NOMO-1 (cell line): Measurements from ENCODE around the gene C1QL3.

Experiments used
- DNase-seq, 2 experiments: peaks; one replicate each; lab custom pipeline; 2025; ENCODE audit not compliant: unreplicated experiment in 2 of 2; lab: John Stamatoyannopoulos, UW

C1QL3 gene

DNA sequence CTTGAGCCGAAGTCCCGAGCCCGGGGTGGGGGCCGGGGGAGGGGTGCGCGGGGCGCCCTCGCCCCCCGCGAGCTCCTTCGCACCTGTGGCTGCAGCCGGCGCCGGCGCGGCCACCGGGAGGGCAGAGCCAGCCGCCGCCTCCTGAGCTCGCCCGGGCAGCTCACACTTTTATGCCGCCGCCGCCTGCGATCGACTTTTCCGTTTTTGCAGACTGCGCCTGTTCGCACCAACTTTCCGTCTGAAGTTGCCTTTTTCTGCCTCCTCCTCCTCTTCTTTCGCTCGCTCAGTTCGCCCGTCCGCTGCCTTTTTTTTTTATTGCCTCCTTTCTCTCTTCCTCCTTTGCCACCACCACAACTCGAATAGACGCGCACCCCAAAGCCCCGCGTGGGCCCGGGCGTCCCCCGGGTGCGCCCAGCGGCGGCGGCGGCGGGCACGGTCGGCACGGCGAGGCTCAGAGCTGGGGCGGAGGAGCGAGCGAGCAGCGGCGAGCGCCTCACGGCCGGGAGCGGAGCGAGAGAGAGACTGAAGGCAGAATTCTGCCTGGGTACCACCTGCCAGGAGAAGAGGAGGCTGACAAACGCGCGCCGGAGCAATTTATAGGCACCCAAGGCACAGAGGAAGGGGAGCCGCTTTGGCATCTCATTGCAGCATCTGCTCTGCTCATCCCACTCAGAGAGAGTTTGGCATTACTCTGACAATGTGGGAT lies at the start of gene C1QL3:
Gene C1QL3 (minus strand): TSS at position 569 of the 706 bp plus-strand sequence. CDS start 814 bp downstream, outside the sequence.
- peak; percentile 8 to 34 for DNase-seq

DNA sequence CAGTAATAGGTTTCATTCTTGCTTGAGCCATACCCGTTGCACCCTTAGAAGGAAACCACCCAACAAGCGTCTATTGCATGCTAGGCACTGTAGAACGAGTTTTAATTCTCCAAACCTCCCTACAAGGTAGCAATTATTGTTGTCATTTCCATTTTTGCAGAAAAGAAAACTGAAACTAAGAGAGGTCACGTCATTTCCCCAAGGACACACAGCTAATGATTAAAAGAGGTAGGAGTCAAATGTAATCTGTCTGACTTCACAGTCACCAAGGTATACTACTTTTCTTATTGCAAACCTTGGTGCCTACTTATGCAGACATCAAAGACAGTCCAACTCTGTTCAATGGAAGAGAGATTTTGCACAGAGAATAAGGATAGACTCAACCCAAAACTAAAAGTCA lies 49.1 kb upstream of the C1QL3 start:
- no peak for DNase-seq

DNA sequence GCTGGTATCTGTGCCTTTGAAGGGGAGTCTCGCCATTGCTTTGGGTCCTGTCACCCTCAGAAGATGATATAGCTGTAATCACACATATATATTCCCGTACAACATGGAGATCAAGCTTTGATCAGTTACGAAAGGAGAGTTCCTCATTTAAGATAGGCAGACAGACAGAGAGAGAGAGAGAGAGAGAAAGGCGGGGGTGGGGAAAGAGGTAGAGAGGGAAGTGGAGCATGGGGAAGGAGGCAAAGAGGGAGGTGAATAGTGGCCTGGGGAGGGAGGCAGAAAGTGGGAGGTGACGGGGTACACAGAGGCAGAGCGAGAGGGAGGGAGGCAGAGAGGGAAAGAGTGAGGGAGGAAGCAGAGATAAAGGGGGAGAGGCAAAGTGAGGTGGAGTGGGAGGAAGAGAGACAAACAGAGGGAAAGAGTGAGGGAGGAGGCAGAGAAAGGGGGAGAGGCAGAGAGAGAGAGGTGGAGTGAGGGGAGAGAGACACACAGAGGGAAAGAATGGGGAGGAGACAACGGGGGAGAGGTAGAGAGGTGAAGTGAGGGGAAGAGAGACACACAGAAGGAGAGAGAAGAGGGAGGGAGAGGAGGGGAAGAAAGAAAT lies 44.6 kb upstream of the C1QL3 start:
- DNase-seq = peak; percentile 51 to 61

DNA sequence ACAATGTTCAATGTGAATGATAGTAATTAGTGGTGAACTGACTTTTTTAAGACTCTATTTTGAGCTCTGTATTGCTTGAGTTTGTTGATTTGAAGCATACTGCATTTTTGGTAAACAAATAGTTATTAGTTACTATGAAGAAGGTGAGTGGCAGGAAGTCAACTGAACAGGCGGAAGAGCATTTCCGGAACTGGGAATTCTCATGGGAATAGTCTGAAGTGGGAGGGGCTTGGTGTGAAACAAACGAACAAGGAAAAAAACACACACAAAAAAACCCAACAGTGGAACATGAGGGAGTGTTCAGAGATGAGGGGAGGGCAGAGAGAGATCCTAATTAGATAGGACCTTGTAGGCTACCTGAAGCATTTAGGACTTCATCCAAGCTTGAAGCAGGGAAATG lies 43.9 kb upstream of the C1QL3 start:
- DNase-seq = no peak

DNA sequence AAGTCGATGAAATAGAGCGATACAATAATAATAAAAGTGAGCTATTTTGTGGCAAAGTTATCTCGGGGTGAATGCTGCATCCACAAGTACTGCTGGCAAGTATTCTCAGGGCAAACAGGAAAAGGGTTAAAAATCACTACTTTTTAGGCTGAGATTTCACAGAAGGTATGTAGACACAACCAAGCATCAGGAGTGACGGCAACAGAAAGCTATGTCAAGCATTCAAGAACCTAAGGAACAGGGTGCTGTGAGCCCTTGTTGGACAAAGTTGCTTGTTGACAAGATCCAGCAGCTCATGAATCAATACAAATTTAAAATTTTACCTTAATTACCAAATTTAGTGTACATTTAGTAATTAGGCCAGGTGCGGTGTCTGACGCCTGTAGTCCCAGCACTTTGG lies 41.2 kb upstream of the C1QL3 start:
- no peak for DNase-seq

DNA sequence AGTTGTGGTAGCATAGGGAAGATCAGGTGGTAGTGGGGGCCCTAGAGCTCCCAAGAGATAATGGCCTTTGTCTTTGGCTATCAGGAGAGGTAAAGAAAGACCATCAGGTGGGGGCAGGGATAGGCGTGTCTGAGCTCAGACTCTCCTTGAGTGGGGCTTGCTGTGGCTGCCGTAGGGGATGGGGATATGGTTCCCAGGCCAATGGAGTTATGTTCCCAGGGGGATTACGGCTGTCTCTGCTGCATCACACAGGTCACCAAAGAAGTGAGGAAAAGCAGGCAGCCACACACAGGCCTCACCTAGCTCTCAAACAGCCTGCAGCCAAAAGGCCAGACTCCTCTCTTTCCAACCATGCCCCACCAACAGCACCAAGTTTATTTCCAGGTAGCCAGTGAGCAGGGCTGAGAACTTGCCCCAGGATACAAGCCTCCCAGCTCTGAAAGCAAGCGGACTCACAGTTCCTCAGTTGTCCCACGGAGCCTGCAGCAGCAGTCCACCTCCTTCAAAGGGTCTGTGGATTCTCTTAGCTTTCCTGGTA lies 37.6 kb upstream of the C1QL3 start:
- DNase-seq = no peak

DNA sequence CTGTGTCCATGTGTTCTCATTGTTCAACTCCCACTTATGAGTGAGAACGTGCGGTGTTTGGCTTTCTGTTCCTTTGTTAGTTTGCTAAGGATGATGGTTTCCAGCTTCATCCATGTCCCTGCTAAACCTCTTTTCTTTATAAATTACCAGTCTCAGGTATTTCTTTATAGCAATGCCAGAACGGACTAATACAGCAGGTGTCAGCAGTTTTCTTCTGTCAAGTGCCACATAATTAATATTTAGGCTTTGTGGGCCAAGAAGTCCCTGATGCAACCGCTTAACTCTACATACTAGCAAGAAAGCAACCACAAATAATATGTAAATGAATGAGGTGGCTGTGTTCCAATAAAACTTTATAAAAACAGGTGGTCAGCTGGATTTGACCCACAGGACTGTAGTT lies 26.3 kb upstream of the C1QL3 start:
- no peak for DNase-seq

DNA sequence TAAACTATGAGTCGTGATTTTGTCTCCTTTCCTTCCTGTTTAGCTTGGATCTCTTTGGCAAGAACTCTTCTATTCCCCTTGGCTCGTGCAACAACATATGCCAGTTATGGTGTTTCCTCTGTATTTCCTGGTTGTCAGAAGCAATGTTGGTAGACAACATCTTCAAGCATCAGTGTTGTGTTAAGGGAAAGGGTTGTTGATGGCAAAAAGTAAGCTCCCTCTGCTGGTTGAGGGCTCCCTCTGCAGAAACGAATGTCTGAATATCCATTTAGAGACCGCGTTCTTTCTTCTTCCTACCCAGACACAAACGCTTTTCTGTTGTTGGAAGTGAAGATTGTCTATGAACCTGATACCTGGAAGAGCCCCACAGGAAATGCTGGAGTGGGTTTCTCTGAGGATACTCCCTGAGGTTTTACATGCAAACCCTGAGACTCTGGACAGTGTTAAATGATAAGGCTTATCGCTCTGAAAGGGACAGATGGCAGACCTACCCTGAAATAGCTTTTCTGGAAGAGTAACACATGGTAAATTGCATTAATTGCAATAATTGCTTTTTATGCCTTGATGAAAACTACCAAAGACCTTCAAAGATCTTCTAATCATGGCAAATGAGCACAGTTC lies 23.5 kb upstream of the C1QL3 start:
- DNase-seq = no peak

DNA sequence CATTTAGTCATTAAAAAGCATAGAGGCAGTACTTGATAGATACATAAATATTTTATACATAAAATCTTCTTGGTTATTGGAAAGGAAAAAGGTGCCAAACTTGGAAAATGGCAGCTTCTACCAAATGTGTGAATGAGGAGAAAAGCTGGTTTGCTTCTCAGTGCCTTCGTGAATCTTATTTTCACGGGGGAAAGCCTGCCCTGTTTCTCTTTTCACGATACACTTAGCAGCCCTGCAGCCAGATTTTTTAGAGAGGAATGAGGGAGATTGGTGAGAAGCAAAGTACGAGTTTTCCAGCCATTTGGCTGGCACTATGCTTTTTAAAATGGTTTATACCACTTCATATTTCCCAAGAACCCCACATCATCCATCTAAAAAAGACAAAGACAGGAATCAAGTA lies 22.9 kb upstream of the C1QL3 start:
- DNase-seq = no peak

DNA sequence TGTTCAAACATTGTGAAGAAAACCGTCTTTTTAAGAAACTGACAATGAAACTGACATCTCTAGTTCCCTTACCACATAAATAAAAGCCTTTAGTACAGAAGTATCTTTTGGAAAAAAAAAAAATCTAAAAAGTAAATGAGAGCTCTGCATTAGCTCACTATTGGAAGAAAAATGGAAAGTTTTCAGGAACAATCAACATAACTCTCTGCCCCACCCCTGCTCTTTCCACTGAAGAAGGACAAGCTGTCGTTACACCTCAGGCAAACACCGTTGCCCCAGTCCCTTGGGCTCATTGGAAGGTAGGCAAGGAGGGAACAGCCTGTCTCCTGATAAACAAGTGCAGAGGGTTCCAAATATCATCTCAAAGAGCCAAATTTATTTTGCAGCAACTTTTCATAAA lies 22.4 kb upstream of the C1QL3 start:
- no peak for DNase-seq

DNA sequence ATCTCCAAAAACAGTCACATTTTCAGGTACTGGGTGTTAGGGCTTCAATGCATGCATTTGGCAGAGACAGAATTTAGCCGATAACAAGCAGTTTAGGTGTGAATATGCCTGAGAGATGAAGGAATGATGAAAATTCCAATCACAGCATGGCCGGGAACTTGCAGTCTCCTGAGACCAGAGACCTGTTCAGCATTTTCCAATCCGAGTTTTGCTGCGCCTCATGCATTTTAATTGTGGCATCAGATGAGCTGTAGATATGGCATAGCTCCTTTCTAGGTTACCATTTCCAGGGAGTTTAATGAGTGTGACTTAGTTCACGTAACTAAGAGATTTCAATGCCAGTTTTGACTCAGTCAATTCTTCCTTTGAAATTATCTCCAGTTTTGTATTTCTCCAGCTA lies 14.5 kb upstream of the C1QL3 start:
- DNase-seq = no peak

DNA sequence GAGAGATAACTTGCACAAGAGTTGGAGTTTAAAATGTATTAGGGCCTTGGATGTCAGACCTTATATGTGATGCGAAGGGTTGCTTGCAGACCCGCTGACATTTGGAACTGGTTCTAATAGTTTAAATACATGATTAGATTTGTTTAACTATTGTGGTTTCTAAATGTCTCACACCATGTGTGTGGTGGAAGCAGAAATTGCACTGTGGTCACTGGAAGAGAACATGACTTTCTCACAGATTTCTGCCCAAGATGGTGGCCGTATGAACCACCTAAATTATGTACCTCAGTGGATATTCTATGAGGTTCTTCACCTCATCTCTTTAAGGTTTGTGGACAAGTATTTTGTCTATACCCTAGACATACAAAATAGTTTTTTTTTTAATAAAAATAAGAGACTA lies 8.2 kb upstream of the C1QL3 start:
- no peak for DNase-seq

DNA sequence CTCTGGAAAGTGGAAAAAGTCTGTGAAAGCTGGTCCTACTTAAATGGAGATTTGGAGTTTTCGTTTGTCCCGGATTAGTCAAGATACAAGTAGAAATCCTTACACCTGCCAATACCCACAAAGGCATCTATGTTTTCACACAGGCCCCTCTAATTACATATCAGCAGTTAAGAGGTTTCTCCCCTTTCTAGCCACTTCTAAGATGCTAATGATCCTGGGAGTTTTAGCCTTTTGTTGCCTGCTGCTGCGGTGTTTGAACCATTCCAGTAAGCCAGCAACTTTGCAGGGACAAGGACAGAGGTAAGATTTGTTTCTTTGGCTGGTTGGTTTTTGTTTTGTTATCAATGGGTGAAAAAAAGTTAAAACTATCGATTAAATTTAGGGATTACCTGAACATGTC lies 5.8 kb upstream of the C1QL3 start:
- DNase-seq = no peak

DNA sequence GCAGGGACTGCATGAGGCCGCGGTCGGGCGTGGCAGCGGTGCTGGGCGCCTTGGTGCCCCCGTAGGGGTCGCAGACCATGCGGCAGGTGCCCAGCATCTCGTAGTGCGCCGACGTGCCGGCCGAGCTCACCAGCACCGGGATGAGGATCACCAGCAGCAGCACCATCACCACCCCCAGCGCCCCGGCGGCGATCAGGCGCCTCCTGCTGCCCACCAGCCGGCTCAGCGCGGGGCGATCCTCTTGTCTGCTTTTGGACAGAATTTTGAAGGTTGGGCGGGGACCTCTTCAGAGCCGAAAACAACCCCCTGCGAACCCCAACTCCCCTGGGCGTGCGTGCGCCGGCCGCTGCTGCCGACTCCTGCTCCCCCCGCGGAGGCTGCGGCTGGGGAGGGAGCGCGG lies 779 bp downstream of the C1QL3 start:
- peak; percentile 8 to 36 for DNase-seq

DNA sequence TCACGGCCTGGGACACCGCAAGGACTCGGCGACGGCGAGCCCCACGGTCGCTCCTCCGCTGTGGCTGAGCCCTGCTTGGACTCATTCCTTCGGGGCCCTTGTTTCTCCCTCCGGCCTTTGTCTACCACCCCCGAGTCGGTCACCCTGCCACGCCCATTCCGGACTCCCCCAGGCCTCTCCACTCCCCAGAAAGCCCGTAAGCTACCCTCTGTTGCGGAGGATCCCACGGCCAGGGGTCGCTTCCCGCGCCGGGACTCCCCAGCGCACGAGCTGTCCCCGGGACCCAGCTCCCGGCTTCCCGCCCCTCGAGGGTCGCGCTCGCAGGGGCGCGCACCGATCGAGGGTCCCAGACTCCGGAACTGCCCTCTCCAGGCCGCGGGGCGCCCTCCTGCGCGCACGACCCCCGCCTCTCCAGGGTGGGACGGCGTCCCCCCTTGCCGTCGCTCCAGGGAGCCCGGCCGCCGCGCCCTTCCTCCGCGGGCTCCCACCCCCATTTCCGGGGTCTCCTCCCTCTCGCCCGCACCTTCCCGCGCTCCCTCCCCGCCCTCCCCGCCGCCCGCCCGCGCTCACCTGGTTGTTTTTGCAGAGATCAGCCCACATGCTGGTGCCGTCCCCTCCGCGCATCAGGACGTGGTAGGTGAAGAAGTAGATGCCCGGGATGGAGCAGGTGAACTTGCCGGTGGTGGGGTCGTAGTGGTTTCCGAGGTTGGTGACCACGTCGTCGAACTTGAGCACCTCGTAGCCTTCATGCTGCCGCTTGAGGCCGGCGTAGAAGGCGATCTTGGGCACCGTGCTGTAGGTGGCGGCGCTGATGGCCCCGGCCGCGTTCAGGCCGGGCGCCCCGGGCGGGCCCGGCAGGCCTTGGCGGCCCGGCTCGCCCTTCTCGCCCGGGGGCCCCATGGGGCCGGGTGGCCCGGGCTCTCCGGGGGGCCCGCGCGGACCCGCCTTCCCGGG lies 1.5 kb downstream of the C1QL3 start:
- DNase-seq = no peak

DNA sequence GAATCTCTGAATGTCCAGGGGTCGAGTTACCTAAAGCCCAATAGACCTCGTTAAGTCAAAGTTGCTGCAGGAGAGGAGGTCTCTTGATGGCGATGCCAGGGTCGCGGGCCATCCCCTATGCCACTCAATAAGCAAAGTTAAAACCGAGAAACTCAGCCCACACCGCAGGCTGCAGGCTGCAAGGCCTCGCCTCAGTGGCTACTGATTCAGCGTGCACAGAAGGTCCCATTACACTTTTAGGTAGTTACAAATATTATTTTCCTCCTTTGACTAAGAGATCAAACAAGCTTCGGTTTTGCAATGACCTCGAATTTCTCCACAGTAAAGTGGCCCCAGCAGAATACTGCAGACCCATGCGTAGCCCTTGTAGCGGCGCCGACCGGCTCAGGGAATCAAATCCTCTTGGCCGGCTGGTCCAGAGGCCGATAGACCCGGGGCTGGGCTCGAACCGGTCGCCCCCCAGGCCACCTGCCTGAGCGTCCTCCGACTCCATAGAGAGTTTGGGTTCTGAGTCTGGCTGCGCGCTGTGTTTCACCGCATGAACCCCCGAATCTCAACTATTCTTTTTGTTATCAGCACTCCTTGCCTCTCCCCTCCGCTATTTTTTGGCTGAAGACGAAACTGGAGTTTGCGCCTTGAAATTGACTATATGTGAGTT lies 2.3 kb downstream of the C1QL3 start:
- DNase-seq = no peak

DNA sequence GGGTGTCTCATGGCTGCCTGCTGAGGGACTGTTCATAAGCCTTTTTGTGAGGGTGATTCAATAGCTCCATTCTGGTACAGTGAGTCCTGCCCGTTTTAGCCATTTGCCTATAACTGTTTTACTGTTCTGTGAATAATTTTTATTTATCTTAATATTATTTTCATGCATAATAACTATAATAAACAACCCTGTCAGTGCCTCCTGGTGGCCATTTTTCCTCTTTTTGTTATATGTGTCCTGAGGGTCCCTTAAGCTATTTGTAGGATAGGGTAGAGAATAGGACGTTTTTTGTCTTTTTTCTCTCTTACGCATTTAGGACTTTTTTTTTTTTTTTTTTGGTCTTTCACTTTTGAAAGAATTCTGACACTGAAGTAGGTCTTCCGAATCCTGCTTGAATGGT lies 2.9 kb downstream of the C1QL3 start:
- no peak for DNase-seq

DNA sequence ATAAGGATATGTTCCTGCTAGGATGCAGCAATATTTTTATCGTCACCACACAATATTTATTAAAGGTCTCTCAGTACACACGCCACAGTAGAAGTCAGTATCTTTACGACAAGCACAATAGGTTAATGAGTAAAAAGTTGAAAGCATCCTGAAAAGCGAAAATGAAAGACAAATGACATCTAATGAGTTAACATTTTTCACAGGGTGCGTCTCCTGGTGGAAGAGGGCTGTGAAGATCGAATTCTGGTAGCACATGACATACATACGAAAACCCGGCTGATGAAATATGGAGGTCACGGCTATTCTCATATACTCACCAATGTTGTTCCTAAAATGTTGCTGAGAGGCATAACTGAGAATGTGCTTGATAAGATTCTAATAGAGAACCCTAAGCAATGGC lies 10.8 kb downstream of the C1QL3 start:
- DNase-seq = no peak

DNA sequence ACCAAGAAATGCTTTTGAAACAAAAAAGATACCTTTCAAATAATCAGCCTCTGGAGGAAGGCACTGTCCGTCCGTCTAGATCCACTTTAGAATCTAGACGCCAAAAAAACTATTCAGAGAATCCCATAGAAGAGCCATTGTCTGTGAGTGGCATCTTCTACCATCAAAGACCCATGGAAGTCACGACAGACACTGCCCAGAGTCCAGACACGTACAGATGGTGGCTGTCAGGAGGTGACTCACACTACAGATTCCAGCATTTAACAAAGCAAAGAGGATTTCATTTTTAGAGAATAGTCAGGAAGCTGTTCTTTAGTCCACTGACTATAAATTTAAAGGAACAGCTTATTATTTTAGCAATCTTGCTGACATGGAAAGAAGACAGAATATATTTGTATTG lies 11.7 kb downstream of the C1QL3 start:
- no peak for DNase-seq

DNA sequence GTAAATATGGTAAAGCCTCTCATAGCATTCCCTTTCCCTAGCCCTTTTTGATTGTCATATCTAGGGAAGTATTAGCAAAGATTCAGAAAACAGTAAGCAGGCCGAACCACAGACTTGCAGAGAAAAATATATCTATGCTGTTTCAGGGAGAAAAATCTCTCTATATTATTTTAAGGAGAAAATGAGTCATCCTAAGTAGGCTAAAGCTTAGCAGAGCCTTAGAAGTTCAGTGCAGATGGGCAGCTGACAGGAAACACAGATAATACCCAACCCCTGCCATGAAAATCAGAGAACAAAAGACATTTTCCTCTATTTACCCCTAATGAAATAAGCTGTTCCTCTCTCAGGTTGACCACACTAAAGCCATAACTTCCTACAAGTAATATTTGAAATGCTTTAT lies 16.5 kb downstream of the C1QL3 start:
- DNase-seq = no peak
